Gastroesophageal sphincter (tissue), 4 donors: Measurements from ENCODE around the gene PHLPP1. TPM values are rescaled to one million over a fixed set of nuclear protein-coding genes. Genes with fewer than 3 reads are reported as not detected.

ENCODE experiments used
- ATAC-seq: fragments of 150-250 bp; one replicate; pipeline ENCODE4 v1.9.1; 2016; ENCODE audit warnings: mild to moderate bottlenecking, moderate library complexity
- H3K27ac ChIP-seq, 4 donors: fragments of 200-600 bp; sonication (generic) in 3 of 4; 1 replicate in 3 of 4; 2 replicates in 1 of 4; pipeline ENCODE4 v1.5.1; 2016 to 2019
- H3K27me3 ChIP-seq: fragments of 200-600 bp; sonication (generic); one replicate; pipeline ENCODE4 v1.5.1; 2019
- H3K36me3 ChIP-seq, 2 donors: fragments of 200-600 bp; sonication (generic); one replicate each; pipeline ENCODE4 v1.5.1; 2019; ENCODE audit warnings: control low read depth in 1 of 2
- H3K4me1 ChIP-seq, 3 donors: fragments of 200-600 bp; sonication (generic); 1 replicate in 2 of 3; 2 replicates in 1 of 3; pipeline ENCODE4 v1.5.1; 2016 to 2019; ENCODE audit warnings: control low read depth in 2 of 3
- H3K4me3 ChIP-seq, 2 donors: fragments of 200-600 bp; sonication (generic); one replicate each; pipeline ENCODE4 v1.5.1; 2019; ENCODE audit warnings: mild to moderate bottlenecking in 1 of 2, moderate library complexity in 1 of 2
- H3K9me3 ChIP-seq, 3 donors: fragments of 200-600 bp; sonication (generic); one replicate each; pipeline ENCODE4 v1.5.1; 2017 to 2019; ENCODE audit warnings: control low read depth in 2 of 3
- EP300 ChIP-seq: sonication (generic); formaldehyde crosslinking; IDR thresholded peaks from one replicate; pipeline ENCODE4 v1.6.1; 2017; ENCODE audit warnings: antibody characterized with exemption, mild to moderate bottlenecking
- POLR2A ChIP-seq, 2 donors: fragments of 450-650 bp; IDR thresholded peaks; one replicate each; pipeline ENCODE4 v1.6.1; 2017; ENCODE audit warnings: antibody characterized with exemption in 2 of 2, mild to moderate bottlenecking in 2 of 2, moderate library complexity in 1 of 2
- POLR2AphosphoS5 ChIP-seq: sonication (generic); formaldehyde crosslinking; IDR thresholded peaks from one replicate; pipeline ENCODE4 v1.6.1; 2017; ENCODE audit warnings: antibody characterized with exemption
- WGBS, 2 donors: methylation state at CpG; one replicate each; pipeline ENCODE4 v1.1.5; 2018; ENCODE audit warnings: low coverage in 1 of 2; 5-methylcytosine and 5-hydroxymethylcytosine counted together
- total RNA-seq, 4 donors: library from RNA; depleted of rRNA; stranded (reverse); fragments of >200 nt; gene quantifications; one replicate each; pipeline ENCODE4 v1.1.0, GENCODE V29; 2016
- TF ChIP-seq, protein P1 (sequence below), 4 experiments: fragments of 200-600 bp in 2 of 4; fragments of 450-650 bp in 2 of 4; sonication (generic) in 1 of 4; IDR thresholded peaks; one replicate each; pipeline ENCODE4 v1.5.1; 2017 to 2019; ENCODE audit warnings: antibody characterized with exemption in 4 of 4, mild to moderate bottlenecking in 2 of 4, moderate library complexity in 2 of 4

The PHLPP1 gene
- total RNA-seq, 4 donors from 2014 or later, result 10.8 to 19.1 (median 16.3) TPM

DNA sequence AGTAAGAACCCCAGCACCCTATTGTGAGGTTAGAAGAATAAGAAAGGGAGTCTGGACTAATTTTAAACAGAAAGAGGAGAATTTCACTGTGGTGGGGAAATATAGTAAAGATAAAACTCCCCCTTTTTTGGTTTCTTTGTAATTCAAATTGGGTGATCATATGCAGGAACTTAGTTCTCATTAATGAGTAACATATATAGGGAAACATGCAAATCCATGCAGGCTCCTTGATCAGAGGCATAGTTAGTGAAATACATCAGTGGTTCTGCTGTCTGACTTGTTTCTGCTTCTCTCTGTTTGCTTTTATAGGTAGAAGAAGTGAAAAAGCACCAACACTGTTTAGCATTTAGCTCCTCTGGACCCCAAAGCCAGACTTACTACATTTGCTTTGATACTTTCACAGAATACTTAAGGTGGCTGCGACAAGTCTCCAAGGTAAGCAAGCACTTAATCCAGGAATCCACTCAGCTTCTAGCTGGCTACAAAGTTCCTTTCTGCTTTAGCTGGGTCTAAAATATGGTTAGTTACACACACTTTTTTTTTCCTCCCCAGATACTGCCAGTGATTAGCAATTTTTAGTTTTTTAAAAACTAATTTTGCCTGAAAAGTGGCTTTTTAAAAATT is 123.2 kb downstream of the PHLPP1 start:
- Histone ChIP-seq H3K4me3 (no peak overlapping the region), H3K9me3 (no peaks in the 10 kb centered on the region), H3K27ac (no peak overlapping the region), H3K4me1 (no peaks in the 10 kb centered on the region), H3K36me3 (no peaks in the 10 kb centered on the region), H3K27me3 (no peaks in the 10 kb centered on the region)
- no peak for ATAC-seq
- WGBS, 2 donors, result 92 to 95% methylated on average over 1 of the region's 1 CpG
- no peak for TF ChIP-seq EP300
- no peak for TF ChIP-seq POLR2A (IDR thresholded peaks at IDR 0.05)
- TF ChIP-seq POLR2AphosphoS5, result no peak

DNA sequence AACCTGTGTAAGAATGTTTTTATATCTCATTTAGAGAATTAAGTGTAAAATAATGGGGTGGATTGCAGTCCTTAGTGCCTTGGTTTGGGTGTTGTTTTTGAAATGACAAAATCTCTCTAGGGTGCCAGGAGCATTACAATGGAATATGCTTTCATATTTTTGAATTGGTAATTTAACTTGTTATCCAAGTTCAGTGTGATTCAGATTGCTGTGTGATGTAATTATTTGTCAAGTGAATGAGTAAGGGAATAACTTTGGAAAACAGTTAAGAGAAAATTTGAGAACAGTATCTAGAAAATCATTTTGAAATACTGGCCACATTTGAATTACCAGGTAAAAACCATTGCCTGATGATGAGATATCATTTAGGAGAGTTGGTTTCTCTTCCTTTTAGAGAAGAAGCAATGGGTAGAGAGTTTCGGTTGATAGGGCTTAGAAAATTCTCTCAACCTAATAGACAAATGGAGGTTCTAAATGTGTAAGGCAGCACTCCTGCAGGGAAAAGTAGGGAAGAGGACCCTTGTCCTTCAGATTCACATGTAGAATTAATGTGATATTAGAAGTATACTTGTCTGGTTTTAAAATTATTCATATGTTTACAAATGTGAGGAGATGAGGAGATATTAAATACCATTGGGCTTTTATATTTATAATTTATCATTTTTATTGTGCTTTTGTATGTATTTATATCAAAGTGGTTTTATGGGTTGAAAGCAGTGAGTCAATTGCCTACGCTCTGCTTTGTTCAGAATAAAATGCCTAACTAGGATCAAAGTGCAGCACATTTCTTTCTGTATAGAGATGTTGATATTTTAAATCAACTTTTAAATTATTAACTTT is 124.8 kb downstream of the PHLPP1 start:
- Histone ChIP-seq H3K27me3 (no peaks in the 10 kb centered on the region), H3K4me1 (no peaks in the 10 kb centered on the region), H3K27ac (no peak overlapping the region), H3K36me3 (no peaks in the 10 kb centered on the region), H3K9me3 (no peaks in the 10 kb centered on the region), H3K4me3 (no peak overlapping the region)
- 66 to 89% methylated on average over 2 of the region's 2 CpGs for WGBS, 2 donors
- TF ChIP-seq, protein P1, sequence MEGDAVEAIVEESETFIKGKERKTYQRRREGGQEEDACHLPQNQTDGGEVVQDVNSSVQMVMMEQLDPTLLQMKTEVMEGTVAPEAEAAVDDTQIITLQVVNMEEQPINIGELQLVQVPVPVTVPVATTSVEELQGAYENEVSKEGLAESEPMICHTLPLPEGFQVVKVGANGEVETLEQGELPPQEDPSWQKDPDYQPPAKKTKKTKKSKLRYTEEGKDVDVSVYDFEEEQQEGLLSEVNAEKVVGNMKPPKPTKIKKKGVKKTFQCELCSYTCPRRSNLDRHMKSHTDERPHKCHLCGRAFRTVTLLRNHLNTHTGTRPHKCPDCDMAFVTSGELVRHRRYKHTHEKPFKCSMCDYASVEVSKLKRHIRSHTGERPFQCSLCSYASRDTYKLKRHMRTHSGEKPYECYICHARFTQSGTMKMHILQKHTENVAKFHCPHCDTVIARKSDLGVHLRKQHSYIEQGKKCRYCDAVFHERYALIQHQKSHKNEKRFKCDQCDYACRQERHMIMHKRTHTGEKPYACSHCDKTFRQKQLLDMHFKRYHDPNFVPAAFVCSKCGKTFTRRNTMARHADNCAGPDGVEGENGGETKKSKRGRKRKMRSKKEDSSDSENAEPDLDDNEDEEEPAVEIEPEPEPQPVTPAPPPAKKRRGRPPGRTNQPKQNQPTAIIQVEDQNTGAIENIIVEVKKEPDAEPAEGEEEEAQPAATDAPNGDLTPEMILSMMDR (IDR thresholded peaks at IDR 0.05), result no peak
- TF ChIP-seq POLR2A (IDR thresholded peaks at IDR 0.05) (no peak), EP300 (no peak), POLR2AphosphoS5 (no peak)
- ATAC-seq, result no peak

DNA sequence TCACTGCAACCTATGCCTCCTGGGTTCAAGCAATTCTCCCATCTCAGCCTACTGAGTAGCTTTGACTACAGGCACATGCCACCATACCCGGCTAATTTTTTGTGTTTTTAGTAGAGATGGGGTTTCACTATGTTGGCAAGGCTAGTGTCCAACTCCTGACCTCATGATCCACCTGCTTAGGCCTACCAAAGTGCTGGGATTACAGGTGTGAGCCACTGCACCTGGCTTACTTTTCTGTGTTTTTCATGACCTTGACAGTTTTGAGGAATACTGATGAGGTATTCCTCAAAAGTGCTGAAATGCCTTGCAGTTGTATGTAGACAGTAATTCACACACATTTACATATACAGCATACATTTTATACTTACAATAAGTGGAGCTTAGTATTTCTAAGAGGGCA is 126.1 kb downstream of the PHLPP1 start:
- TF ChIP-seq EP300 (no peak), POLR2A (IDR thresholded peaks at IDR 0.05) (no peak), POLR2AphosphoS5 (no peak)
- TF ChIP-seq, protein P1 (IDR thresholded peaks at IDR 0.05), result no peak
- no CpG with 5 or more reads among the region's 1 CpG for WGBS, 2 donors
- Histone ChIP-seq H3K9me3 (no peaks in the 10 kb centered on the region), H3K4me1 (no peaks in the 10 kb centered on the region), H3K4me3 (no peak overlapping the region), H3K27ac (no peak overlapping the region), H3K27me3 (no peaks in the 10 kb centered on the region), H3K36me3 (no peaks in the 10 kb centered on the region)
- ATAC-seq, result no peak

DNA sequence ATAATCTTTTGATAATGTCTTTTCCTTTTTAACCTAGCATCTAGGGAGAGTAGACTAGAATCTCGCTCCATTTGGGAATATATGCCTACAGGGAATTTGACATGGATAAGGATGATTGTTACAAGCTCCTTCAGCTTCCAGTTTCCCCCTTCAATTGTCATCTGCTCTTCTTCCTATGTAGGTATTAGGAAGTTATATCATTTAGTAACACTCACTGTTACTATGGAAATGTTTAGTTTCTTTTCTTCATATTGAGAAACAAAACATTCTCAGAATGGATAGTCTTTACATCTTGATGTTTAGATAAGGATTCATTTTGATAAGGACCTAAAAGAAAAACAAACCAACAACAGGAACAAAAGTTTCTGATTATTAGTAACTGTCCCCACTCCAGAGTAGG is 127.6 kb downstream of the PHLPP1 start:
- Histone ChIP-seq H3K4me3 (no peak overlapping the region), H3K27ac (no peak overlapping the region), H3K36me3 (no peaks in the 10 kb centered on the region), H3K9me3 (no peaks in the 10 kb centered on the region), H3K27me3 (no peaks in the 10 kb centered on the region), H3K4me1 (no peaks in the 10 kb centered on the region)
- ATAC-seq, result no peak
- TF ChIP-seq EP300, result no peak
- 75 to 100% methylated on average over 1 of the region's 1 CpG for WGBS, 2 donors

DNA sequence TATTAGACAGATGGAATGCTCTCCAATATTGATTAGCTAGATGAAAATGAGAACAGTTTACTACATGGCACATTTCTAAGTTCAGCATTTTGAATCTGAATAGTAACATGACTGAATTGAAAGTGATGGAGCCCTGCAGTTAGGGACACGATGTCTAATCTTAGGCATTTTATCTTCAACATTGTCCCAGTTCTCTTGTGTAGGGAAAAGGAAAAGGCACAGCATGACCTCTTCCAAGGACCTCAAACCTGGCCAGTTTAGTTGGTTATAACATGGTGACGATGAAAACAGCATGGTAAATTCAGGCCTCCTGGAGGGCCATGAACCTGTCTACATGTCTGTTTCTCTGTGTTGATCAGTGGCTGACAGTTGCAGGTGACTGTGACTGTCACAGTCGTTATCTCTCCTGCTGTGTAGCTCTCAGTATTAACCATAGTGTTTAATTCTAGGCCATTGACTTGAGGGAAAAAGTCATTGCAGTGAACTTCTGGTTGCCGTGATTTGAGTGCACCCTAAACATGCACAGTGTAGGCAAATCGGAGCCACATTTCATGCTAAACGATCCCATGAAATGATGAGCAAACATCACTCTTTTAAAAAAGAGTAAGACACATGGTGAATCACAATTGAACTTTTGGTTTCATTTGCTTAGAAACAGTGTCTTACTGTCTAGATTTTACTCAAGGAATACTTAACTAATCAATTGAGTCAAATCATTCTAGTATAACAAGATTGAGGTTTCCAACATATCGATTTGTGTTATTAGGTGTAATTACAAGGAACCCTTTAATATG is 129.7 kb downstream of the PHLPP1 start:
- Histone ChIP-seq H3K9me3 (no peaks in the 10 kb centered on the region), H3K27me3 (no peaks in the 10 kb centered on the region), H3K36me3 (no peaks in the 10 kb centered on the region), H3K27ac (no peak overlapping the region), H3K4me1 (no peaks in the 10 kb centered on the region), H3K4me3 (no peak overlapping the region)
- TF ChIP-seq, protein P1 (IDR thresholded peaks at IDR 0.05), result no peak
- TF ChIP-seq EP300, result no peak
- WGBS, 2 donors, result 84 to 88% methylated on average over 6 to 7 of the region's 7 CpGs
- ATAC-seq, result no peak
